ENCODE data around the gene REEP3. TPM values are rescaled to one million over a fixed set of nuclear protein-coding genes. Genes with fewer than 3 reads are reported as not detected.

The REEP3 gene
- total and polyA plus RNA-seq, 2 of the 8 experiments (the other 6 are each of a cell fraction or from before 2014, with no cell fraction given): 5.8 to 31.5 TPM

DNA sequence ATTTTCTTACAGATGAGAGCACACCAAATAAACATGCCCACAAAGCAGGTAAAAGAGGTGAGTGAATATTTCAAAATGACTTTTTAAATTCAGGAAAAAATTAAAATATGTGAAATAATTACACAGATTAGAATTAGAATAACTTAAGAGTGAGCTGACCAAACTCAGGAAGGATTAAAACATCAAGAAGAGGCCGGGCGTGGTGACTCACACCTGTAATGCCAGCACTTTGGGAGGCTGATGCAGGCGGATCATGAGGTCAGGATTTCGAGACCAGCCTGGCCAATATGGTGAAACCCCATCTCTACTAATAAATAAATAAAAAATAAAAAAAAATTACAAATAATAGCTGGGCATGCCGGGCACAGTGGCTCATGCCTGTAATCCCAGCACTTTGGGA lies 140.1 kb downstream of the REEP3 start (continued):
- TF ChIP-seq RNF2 (IDR thresholded peaks at IDR 0.05; ENCODE audit: borderline replicate concordance, low read depth, low read length, missing control alignments, poor library complexity, severe bottlenecking) (no peak), KDM1A (IDR thresholded peaks at IDR 0.05; ENCODE audit: borderline replicate concordance, low read length) (no peak)
- TF ChIP-seq, protein P1, sequence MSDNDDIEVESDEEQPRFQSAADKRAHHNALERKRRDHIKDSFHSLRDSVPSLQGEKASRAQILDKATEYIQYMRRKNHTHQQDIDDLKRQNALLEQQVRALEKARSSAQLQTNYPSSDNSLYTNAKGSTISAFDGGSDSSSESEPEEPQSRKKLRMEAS (IDR thresholded peaks at IDR 0.05): no peak
- TF ChIP-seq, protein P2, sequence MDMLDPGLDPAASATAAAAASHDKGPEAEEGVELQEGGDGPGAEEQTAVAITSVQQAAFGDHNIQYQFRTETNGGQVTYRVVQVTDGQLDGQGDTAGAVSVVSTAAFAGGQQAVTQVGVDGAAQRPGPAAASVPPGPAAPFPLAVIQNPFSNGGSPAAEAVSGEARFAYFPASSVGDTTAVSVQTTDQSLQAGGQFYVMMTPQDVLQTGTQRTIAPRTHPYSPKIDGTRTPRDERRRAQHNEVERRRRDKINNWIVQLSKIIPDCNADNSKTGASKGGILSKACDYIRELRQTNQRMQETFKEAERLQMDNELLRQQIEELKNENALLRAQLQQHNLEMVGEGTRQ (IDR thresholded peaks at IDR 0.05; ENCODE audit: low read length): no peak

Data from H1 (cell line).